Right lobe of liver (tissue), 4 donors: Measurements from ENCODE around the gene SEC62.

Source experiments
- CTCF ChIP-seq, 4 donors: fragments of 200-600 bp in 3 of 4; fragments of 450-650 bp in 1 of 4; IDR thresholded peaks; one replicate each; pipeline versions ENCODE4 v1.5.1 to v1.8.0; 2016 to 2022; ENCODE audit warnings: antibody characterized with exemption in 4 of 4, mild to moderate bottlenecking in 2 of 4
- POLR2A ChIP-seq: fragments of 450-650 bp; IDR thresholded peaks from one replicate; pipeline ENCODE4 v1.6.1; 2017; ENCODE audit warnings: antibody characterized with exemption, mild to moderate bottlenecking
- donor health status: DM: no; HTN: no; CAD: no.
- donor health status: DM: no; HTN: no; CAD: no.
- donor health status: DM: no; HTN: yes; CAD: no.

DNA sequence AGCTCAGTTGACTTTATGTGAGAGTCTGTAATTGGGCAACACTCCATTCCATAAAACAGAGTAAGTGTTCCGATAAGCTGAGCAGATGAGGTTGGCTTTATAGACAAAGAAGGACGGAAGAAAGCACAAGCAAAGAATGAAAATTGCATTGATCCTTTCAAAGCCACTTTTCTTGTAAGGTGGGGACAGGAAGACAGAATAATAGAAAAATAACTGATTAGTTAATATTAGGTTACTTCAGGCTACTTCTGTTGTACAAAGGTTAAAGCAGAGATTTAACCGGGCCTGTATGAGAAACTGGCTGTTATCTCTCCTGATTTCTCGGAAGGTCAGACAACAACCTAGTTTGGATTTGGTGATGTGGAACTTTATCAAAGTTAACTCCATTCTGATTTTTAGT lies 55.7 kb downstream of the SEC62 start:
- TF ChIP-seq CTCF (IDR thresholded peaks at IDR 0.05) (no peak), POLR2A (no peak)
